Ovary (tissue), 3 donors: ENCODE results near the gene RALB.

ENCODE experiments used
- EP300 ChIP-seq: sonication (generic); formaldehyde crosslinking; IDR thresholded peaks from one replicate; pipeline ENCODE4 v1.6.1; 2017; ENCODE audit warnings: antibody characterized with exemption
- POLR2A ChIP-seq: fragments of 450-650 bp; IDR thresholded peaks from one replicate; pipeline ENCODE4 v1.6.1; 2017; ENCODE audit warnings: antibody characterized with exemption, mild to moderate bottlenecking, moderate library complexity
- TF ChIP-seq, protein P1 (sequence below), 3 donors: fragments of 450-650 bp in 2 of 3; fragments of 200-600 bp in 1 of 3; IDR thresholded peaks; one replicate each; pipeline versions ENCODE4 v1.5.1 to v1.8.0; 2016 to 2022; ENCODE audit warnings: antibody characterized with exemption in 3 of 3, mild to moderate bottlenecking in 1 of 3
- donor health status: DM: no; HTN: no; CAD: no.

DNA sequence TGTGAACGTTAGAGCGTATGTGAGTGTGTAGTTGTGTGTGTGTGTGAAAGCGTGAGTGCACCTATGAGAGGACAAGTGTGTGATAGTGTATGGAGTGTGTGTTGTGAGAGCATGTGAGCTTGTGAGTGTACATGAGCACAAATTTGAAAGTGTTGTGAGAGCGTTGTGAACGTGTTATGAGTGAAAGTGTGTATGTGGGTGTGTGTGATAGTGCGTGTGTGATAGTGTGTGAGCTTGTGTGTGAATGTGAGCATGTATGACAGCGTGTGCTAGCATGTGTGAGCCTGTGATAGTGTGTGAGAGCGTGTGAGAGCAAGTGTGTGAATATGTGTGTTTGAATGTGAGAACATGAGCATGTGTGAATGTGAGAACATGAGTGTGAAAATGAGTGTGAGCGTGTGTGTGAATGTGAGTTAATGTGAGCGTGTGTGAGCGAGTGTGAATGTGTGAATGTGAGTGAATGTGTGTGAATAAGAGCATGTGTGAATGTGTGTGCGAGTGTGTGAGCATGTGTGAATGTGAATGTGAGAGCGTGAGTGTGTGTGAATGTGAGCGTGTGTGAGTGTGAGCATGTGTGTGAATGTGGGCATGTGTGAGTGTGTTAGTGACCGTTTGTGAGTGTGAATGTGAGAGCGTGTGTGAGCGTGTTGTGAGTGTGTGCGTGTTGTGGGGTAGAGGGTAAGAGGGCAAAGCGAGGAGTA lies 25.0 kb downstream of the RALB start:
- TF ChIP-seq POLR2A (no peak), EP300 (no peak)
- TF ChIP-seq, protein P1, sequence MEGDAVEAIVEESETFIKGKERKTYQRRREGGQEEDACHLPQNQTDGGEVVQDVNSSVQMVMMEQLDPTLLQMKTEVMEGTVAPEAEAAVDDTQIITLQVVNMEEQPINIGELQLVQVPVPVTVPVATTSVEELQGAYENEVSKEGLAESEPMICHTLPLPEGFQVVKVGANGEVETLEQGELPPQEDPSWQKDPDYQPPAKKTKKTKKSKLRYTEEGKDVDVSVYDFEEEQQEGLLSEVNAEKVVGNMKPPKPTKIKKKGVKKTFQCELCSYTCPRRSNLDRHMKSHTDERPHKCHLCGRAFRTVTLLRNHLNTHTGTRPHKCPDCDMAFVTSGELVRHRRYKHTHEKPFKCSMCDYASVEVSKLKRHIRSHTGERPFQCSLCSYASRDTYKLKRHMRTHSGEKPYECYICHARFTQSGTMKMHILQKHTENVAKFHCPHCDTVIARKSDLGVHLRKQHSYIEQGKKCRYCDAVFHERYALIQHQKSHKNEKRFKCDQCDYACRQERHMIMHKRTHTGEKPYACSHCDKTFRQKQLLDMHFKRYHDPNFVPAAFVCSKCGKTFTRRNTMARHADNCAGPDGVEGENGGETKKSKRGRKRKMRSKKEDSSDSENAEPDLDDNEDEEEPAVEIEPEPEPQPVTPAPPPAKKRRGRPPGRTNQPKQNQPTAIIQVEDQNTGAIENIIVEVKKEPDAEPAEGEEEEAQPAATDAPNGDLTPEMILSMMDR (IDR thresholded peaks at IDR 0.05): no peak
